GM21447 (cell line): ENCODE results near the gene SPTBN5.
"Not testable (repeated sequence)": the region's sequence is repeated elsewhere in the genome, so short reads cannot be mapped to it uniquely, and the experiment has no call there.

Source experiments
- ATAC-seq: cut with Tn5 transposase; IDR thresholded peaks from one replicate; pipeline ENCODE4 v1.9.1; 2021; ENCODE audit not compliant: unreplicated experiment

Gene SPTBN5

DNA sequence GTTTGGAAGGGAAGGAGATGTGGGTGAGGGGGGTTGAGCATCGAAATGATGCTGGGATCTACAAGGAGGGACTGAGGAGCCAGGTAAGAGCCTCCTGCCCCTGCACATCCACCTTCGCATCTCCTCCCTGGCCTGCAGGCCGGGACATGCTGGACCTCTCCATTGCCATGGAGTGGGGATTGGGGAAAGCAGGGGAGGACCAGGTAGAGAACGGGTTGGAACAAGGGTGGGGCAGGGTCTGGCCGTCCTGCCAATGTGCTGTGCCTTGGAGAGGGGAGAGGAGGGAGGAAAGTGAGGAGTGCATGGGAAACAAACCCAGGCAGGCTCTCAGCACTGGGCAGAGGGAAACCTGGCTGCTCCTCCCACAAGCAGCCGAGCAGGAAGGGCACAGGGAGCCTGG, 44.6 kb downstream of the SPTBN5 start:
- ATAC-seq = no peak

DNA sequence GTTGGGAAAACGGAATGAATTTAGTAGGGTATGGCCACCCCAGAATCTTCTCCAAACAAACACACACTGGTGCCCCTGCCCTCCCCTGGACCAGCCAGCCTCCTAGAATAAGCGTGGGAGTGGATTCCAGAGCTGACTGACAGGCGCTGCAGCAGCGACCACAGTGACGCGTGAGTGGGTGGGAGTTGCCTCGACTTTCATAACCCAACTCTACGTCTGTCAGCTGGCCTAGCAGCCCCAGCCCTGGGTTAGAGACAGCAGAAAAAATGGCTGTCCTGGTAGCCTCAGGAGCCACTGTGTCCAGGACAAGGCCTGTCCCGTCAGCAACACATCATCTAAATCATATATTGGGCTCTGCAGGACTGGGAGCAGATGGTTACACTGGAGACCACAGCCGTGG, 45.2 kb downstream of the SPTBN5 start:
- ATAC-seq = no peak

DNA sequence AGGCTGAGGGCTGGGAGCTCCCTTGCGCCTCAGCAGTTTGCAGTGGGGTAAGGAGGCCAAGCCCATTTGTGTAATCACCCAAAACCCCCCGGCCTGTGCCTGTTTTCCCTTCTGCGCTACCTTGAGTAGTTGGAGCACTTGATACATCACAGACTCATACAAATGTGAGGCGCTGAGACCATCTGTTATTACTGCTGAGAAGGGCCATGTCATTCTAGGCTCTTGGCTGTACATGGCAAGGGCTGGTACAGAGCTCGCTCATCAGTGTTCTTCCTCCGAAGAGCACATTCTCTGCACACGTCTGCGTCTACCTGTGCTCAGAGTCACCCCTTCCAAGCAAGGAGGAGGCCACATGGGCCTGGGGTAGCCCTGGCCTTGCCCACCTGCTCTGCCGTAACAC, 45.9 kb downstream of the SPTBN5 start:
- ATAC-seq = no peak

DNA sequence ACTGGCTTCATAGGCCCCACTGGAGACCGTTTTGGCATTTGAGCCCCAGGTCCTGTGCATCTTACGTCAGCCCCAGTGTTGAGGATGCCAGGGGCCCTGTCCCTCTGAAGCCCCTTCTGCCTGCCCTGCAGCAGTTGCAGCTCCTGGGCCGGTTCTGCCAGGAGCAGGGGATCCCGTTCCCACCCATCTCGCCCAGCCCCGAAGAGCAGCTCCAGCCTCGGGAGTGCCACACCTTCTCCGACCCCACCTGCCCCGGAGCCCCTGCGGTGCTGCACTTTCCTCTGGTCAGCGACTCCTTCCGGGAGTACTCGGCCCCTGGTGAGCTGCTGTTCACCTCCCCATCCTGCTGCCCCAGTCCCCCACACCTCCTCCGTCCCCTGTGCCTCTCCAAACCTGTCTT, 46.6 kb downstream of the SPTBN5 start:
- no peak for ATAC-seq

DNA sequence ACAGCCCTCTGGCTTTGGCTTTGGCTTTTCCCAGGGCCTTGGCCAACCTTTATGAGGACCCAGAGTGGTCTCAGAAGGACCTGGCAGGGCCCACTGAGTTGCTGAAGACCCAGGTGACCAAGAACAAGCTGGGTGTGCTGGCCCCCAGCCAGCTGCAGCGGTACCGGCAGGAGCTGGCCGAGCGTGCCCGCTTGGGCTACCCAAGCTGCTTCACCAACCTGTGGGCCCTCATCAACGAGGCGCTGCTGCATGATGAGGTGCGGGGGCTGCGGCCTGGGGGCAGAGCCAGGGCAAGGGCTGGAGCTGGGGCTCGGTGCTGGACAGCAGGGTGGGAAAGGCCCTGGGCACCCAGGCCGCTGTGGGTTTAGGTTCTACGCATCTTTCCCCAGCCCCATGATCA, 49.0 kb downstream of the SPTBN5 start:
- ATAC-seq = no peak

DNA sequence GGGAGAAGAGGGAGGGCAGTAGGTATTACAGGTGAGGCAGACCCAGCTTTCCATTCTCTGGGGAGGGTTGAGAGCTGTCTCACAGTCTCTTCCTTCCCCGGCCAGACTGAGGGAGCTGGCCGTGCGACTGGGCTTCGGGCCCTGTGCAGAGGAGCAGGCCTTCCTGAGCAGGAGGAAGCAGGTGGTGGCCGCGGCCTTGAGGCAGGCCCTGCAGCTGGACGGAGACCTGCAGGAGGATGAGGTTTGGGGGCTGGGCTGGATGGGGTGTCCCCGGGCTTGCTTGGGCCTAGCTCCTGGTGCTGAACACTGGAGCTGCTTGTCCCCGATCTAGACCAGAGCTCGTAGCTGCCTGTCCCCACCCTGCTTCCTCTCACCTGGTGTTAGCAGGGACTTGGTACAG, 50.3 kb downstream of the SPTBN5 start:
- ATAC-seq = no peak

DNA sequence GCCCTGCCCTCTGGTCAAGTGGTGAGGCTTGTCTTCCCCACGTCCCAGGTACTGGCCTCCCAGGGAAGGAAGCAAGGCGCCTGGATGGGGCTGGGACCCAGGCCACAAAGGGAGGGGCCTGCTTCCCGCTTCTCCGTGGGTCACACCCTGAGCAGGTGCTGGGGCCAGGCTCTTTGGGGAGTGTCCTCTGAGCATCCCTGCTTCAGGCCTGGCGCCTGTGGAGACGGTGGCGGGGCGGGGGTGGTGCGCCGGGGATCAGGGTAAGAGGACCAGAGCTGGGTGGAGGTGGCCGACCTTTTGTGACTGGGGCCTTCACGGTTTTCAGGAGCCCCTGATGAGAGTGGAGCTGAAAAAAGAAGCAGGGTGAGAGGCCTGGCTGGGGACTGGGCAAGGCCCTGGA, 51.6 kb downstream of the SPTBN5 start:
- ATAC-seq = no peak

DNA sequence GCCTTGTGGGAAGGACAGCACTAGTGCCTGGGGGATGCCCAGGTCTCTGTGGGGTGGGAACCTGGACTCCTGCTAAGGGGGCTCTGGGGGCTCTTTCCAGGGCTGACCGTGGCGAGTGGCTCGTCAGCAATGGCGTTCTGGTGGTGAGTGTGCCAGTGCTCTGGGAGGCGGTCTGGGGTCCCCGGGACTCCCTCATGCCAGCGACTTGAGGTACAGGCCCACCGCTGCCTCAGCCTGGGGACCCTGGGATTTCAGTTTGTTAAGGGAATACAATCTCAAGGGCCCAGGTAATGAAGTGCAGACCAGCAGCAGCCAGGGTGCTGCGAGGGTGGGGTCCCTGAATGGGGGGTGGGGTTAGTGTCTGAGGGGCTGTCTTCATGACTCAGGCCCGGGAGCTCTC, 52.7 kb downstream of the SPTBN5 start:
- ATAC-seq = no peak

DNA sequence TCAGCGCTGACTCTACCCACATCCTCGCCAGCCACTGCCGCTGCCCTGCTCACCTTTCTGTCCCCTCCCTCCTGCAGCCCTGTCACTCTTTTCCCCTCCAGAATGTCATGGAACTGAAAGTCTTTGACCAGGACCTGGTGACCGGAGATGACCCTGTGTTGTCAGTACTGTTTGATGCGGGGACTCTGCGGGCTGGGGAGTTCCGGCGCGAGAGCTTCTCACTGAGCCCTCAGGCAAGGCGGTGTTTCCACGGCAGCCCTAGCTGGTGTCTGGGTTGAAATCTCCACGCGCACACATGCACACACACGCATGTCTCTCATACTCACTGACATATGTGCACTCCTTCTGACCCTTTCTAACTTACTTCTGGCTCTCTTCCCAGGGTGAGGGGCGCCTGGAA, 53.2 kb downstream of the SPTBN5 start:
- no peak for ATAC-seq

DNA sequence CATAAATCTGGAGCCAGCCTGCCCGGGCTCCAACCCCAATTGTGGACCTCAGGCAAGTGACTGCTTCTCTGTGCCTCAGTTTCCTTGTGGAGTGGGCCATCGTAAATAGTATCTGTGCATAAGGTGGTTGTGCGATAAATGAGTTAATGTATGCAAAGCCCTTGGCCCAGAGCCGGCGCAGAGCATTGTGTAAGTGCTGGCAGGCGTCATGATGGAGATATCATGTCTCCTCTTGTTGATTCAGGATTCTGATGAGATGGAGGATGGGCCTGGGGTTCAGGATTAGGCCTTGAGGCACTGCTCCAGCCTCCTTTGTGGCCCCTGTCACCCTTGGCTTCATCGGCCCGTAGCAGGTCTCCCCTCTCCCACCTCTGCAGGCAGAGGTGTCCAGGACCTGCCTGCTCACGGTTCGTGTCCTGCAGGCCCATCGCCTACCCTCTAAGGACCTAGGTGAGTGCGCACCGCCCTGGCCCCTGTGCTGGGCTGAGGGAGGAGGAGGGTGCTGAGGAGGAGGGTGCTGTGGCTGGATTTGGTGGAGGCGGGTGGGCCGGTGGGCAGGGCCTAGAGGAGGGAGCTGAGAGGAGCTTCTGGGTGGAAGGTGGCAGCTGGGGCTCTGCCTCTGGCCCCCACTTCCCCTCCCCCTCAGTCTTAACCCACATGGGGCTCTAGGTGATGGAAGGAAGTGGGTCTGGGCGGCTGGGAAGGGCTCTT, 53.9 kb downstream of the SPTBN5 start:
- no peak for ATAC-seq

DNA sequence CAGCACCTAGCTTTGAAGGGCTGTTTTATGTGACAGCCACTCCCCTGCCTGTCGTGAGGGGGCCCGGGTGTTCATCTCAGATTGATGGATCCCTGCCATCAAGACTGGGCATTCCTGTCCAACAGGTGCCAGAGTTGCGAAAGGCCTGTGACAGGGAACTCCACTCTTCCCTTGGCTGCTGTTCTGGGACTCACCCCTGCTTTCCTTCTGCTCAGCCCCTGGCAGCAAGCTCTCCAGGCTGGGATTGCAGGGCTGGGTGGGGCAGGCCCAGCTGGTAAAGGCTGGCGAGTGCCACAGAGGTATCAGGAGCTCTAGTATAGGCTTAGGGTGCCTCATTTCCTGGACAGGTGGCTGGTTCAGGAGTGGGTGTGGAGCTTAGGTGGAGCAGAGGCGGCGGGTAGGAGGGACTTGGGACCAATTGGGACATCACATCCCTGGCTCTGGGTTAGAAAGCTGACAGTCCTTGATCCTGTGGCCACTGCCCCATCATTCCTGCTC, 55.4 kb downstream of the SPTBN5 start, which contains the start of gene PLA2G4B:
TSS of gene PLA2G4B (plus strand) at position 448 of the 498 bp plus-strand sequence. CDS start 67 bp downstream, outside the sequence.
- ATAC-seq = no peak

DNA sequence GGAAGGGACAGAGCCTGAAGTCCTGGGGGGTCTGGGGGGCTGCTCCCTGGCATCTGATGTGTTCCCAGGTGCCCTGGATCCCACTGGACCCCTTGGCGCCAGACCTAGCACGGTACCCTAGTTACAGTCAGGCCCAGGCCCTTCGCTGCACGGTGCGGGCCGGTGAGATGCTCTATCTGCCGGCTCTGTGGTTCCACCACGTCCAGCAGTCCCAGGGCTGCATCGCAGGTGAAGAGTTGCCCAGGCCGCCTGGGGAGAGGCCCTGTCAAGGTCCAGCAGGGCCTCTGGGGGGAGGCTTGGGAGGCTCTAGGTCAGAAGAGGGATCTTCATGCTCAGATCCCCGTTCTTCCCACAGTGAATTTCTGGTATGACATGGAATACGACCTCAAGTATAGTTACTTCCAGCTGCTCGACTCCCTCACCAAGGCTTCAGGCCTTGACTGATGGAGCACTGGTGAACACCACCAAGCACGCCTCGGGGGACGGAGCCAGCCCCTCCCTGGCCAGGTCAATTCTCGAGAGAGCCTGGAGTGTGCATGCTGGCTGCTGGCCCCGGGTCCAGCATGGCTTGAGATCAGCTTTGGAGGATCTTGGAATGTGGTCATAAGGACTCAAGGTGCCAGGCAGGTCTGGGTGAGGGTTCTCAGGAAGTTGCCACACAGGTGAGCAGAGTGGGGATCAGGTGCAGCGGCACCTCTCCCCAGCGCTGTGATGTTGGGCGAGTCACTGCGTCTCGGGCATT, 57.0 kb downstream of the SPTBN5 start:
- no peak for ATAC-seq

DNA sequence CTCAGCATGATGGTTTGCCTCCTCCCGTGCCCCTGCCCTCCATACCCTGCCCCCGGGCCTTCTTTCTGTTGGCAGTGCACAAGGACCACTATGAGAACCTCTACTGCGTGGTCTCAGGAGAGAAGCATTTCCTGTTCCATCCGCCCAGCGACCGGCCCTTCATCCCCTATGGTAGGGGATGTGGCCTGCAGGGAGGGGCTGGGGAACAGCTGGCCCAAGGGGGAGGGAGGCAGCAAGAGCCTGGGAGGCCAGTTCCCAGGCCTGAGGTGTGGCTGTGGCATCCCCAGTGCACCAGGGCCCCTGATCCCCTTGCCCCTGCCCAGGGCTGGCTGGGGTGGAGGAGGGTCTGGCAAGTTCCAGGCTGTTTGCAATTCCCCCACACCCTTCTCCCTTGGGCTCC, 57.8 kb downstream of the SPTBN5 start:
- ATAC-seq = no peak

DNA sequence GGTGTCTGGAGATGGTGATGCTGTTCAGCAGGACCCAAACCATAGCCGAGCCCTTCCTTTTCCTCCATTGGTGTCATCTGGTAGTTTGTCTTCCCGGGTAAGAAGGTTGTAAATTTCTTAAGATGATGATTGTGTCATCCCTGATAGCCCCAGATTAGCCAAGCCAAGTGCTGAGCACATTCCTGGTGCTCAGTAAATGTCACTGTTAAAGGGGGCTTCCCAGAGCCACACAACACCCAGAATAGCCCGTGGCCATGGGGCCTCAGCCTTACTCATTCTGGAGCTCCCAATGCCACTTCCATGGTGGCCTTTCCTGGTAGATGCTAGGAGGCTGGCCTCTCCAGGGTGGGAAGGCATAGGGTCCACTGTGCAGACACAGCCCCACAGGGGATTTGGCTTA, 59.8 kb downstream of the SPTBN5 start:
- ATAC-seq = no peak

DNA sequence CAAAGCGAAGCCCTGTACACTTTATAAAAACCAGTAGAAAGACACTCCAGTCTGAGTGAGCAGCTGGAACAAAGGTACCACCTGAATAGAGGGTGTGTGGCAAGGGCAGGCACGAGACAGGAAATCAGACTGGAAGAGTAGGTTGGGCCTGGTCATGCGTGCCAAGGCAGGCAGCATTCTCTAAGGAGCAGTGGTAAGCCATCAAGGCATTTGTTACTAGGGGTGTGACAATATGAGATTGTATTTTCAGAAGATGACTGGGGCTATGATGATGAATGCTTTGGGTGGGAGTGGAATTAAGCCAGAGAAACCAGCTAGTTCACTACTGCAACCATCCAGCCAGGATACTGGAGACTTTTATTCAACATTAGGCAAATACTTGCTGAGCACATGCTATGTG, 61.0 kb downstream of the SPTBN5 start:
- ATAC-seq = no peak

DNA sequence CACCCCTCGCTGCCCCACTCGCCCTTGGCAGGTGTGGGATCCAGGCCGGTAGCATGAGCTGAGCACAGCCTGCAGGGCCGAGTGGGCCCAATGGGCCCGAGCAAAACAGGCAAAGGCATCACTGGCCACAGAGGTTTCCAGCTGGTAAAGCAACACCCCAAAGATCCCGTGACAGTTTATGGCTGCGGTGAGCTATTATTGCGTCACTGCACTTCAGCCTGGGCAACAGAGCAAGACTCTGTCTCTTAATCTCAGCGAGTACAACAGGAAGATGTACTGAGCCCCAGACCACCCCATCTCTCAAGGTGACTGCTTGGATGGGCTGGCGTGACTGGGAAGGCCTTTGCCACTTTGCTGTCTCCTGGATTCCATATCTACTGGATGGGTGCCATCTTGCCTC, 61.6 kb downstream of the SPTBN5 start:
- no peak for ATAC-seq

DNA sequence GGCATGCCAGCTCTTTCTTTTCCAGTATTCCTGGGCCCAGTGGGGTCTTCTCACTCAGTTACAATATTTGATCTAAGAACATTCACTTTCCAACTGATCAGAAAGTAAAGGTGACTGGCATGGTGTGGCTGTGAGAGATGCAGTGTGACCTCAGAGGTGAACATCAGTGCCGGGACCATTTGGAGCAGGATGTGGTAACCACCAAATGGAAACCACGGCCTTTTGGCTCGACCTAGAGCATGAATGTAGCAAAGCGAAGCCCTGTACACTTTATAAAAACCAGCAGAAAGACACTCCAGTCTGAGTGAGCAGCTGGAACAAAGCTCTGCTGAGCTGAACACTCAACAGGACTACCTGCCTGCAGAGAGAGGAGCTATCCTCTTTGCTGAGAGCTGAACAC, 62.6 kb downstream of the SPTBN5 start:
- not testable (repeated sequence) for ATAC-seq

DNA sequence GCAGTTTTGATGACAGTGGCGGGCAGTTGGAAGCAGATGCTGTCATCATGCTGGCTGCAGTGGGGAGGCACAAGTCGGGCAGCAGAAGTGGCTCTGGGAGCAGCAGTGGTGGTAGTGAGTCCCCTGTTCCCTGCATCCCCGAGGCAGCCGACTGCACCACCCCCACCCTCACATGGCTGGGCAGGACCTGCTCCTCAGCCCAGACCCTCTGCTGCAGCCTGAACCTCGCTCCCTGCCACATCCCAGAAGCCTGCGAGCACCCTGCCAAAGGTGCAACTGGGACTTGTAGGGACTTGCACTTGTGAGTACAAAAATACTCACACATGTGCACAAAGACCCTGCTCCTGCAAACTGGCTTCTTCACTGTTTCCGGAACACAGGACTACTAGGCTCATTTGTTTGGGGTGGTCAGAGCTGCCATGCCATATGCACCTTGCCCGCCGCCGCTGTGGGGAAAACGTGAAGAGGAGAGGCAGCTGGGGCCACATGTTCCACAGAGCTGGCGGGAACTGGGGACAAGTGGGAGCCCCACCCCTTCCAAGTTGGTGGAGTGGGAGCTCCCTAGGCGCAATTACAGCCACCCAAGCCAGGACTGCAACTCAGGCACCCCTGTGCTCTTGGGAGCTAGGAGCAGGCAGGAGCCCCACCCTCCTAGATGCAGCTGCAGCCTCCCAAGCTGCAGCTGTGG, 63.8 kb downstream of the SPTBN5 start:
- no peak for ATAC-seq

DNA sequence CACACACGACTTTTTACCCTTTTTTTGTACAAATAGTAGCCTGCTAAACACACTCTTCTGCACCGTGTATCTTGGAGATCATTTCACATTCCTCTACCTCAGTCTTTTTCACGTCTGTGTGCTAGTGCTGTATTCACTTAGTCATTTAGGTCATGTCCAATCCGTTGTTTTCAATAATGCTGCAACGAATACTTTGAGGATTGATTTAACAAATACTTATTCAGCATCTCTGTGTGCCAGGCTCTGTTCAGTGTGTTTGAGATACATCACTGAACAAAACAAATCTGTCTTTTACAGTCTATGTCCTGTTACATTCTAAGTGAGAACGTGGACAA, 65.1 kb downstream of the SPTBN5 start:
- ATAC-seq = no peak

DNA sequence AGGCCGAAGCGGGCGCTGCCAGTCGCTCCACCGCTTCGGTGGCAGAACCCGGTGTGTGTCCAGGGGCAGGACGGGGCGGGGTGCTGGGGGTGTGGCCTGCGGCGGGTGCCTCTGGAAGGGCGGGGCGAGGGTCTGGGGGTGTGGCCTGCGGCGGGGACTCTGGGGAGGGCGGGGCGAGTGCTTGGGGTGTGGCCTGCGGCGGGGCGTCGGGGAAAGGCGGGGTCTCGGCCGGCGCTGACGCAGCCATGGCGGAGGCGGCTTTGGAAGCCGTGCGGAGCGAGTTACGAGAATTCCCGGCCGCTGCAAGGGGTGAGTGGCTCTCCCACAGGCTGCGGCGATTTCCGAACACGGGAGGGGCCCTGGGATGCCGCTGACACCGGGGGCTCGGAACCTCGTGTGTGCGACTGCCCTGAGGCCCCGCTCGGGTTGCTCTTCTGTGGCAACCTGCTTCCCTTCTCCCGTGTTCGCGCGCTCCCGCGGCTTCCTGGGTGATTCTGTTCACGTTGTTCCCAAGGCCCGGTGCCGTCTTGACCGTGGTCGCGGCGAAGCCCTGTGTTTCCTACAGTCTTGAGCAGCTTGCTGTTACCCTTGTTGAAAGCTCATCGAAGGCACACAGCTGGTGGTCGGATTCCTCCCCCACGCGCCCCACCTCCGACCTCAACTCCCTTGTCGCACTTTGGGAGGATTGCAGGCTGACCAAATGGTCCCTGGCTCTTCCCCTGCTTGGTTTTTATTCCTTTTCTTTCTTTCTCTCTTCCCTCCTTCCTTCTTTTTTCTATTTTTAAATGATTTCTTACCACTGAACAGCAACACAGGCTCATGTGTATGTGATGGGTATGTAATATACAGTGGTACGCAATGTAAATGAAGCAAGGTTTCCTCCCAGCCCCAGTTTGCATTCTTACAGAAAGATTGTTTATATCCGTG, 65.7 kb downstream of the SPTBN5 start, which contains the start of gene JMJD7:
TSS of gene JMJD7 (plus strand) at position 213 of the 927 bp plus-strand sequence. CDS start at position 246, 33 bp downstream.
- peak; percentile 68 for ATAC-seq
